ENCODE measurements around the gene PFKFB1.

The PFKFB1 gene

GRCh38 chrX:54926978-54927377, 67.0 kb downstream of the PFKFB1 start:
- no peaks in the 10 kb centered on the region for H3K79me2 ChIP-seq (ENCODE audit: control insufficient read depth, insufficient read depth, low read length, poor library complexity)
- no peak overlapping the region for H3K27ac ChIP-seq (ENCODE audit: low read depth, low read length)
- no CpG with 5 or more reads among the region's 2 CpGs for WGBS (ENCODE audit: extremely low coverage, insufficient coverage, insufficient read length)

GRCh38 chrX:54923376-54923775, 70.6 kb downstream of the PFKFB1 start:
- no peak overlapping the region for H3K9ac ChIP-seq (ENCODE audit: low read length)
- H3K18ac ChIP-seq (ENCODE audit: low read length), result no peak overlapping the region
- H3K9me3 ChIP-seq (ENCODE audit: insufficient read depth, low read depth, low read length), result no peaks in the 10 kb centered on the region
- no peak overlapping the region for H3K4me2 ChIP-seq (ENCODE audit: low read length)
- no peak overlapping the region for H3K14ac ChIP-seq (ENCODE audit: low read length)
- no peak overlapping the region for H3K4ac ChIP-seq (ENCODE audit: low read depth, low read length)
- H4K91ac ChIP-seq (ENCODE audit: low read depth, low read length), result no peak overlapping the region
- H3K23ac ChIP-seq (ENCODE audit: low read length), result no peak overlapping the region
- no peak for DNase-seq
- no peak overlapping the region for H4K12ac ChIP-seq (ENCODE audit: low read depth, low read length)
- H3K36me3 ChIP-seq (ENCODE audit: control insufficient read depth in 1 of 2, insufficient read depth in 2 of 2, low read length in 2 of 2), result peaks cover 29 to 53% of the 10 kb centered on the region in 2 experiments
- WGBS (ENCODE audit: extremely low coverage, insufficient coverage, insufficient read length), result no CpG with 5 or more reads among the region's 7 CpGs
- no peaks in the 10 kb centered on the region for H3K27me3 ChIP-seq (ENCODE audit: insufficient read depth, low read length)
- no peak overlapping the region for H4K8ac ChIP-seq (ENCODE audit: low read depth, low read length)
- no peak overlapping the region for H2AK5ac ChIP-seq (ENCODE audit: low read length)
- H3K4me3 ChIP-seq (ENCODE audit: low read depth, low read length), result no peak overlapping the region
- no peak overlapping the region for H3K27ac ChIP-seq (ENCODE audit: low read depth, low read length)
- H2AFZ ChIP-seq (ENCODE audit: insufficient read depth, low read length, poor library complexity), result no peak overlapping the region
- H3K79me2 ChIP-seq (ENCODE audit: control insufficient read depth, insufficient read depth, low read length, poor library complexity), result no peaks in the 10 kb centered on the region
- peaks cover 0 to 4% of the 10 kb centered on the region in 2 experiments for H3K4me1 ChIP-seq (ENCODE audit: control insufficient read depth in 1 of 2, insufficient read depth in 2 of 2, low read length in 2 of 2)
- peaks cover 2% of the 10 kb centered on the region for H3K79me1 ChIP-seq (ENCODE audit: low read length)
- H2BK12ac ChIP-seq (ENCODE audit: low read length), result no peak overlapping the region
- H2BK120ac ChIP-seq (ENCODE audit: insufficient read depth, low read length, poor library complexity), result no peak overlapping the region
- no peak overlapping the region for H2BK5ac ChIP-seq (ENCODE audit: low read depth, low read length, poor library complexity)

More at GRCh38 chrX:54926978-54927377, 67.0 kb downstream of the PFKFB1 start:
- H3K4me2 ChIP-seq (ENCODE audit: low read length), result no peak overlapping the region
- no peaks in the 10 kb centered on the region for H3K9me3 ChIP-seq (ENCODE audit: insufficient read depth, low read depth, low read length)
- no peaks in the 10 kb centered on the region for H3K79me1 ChIP-seq (ENCODE audit: low read length)
- no peak overlapping the region for H2BK5ac ChIP-seq (ENCODE audit: low read depth, low read length, poor library complexity)
- H3K18ac ChIP-seq (ENCODE audit: low read length), result no peak overlapping the region
- no peak overlapping the region for H4K91ac ChIP-seq (ENCODE audit: low read depth, low read length)
- H2BK120ac ChIP-seq (ENCODE audit: insufficient read depth, low read length, poor library complexity), result no peak overlapping the region
- no peak overlapping the region for H2BK12ac ChIP-seq (ENCODE audit: low read length)
- H3K14ac ChIP-seq (ENCODE audit: low read length), result no peak overlapping the region
- H2AFZ ChIP-seq (ENCODE audit: insufficient read depth, low read length, poor library complexity), result no peak overlapping the region
- H4K12ac ChIP-seq (ENCODE audit: low read depth, low read length), result peak overlapping the region; percentile 7
- H4K8ac ChIP-seq (ENCODE audit: low read depth, low read length), result no peak overlapping the region
- H3K4me1 ChIP-seq (ENCODE audit: control insufficient read depth in 1 of 2, insufficient read depth in 2 of 2, low read length in 2 of 2), result peaks cover 0 to 4% of the 10 kb centered on the region in 2 experiments
- DNase-seq, result no peak
- H3K4me3 ChIP-seq (ENCODE audit: low read depth, low read length), result no peak overlapping the region
- no peak overlapping the region for H3K23ac ChIP-seq (ENCODE audit: low read length)
- no peaks in the 10 kb centered on the region for H3K27me3 ChIP-seq (ENCODE audit: insufficient read depth, low read length)
- H3K4ac ChIP-seq (ENCODE audit: low read depth, low read length), result no peak overlapping the region
- no peak overlapping the region for H3K9ac ChIP-seq (ENCODE audit: low read length)
- no peak overlapping the region for H2AK5ac ChIP-seq (ENCODE audit: low read length)
- peaks cover 51 to 82% of the 10 kb centered on the region in 2 experiments for H3K36me3 ChIP-seq (ENCODE audit: control insufficient read depth in 1 of 2, insufficient read depth in 2 of 2, low read length in 2 of 2)

- Histone ChIP-seq H2AK5ac (ENCODE audit: low read length) (no peak overlapping the region), H2AFZ (ENCODE audit: insufficient read depth, low read length, poor library complexity) (no peak overlapping the region), H4K12ac (ENCODE audit: low read depth, low read length) (no peak overlapping the region), H3K27me3 (ENCODE audit: insufficient read depth, low read length) (no peaks in the 10 kb centered on the region), H3K14ac (ENCODE audit: low read length) (no peak overlapping the region), H3K23ac (ENCODE audit: low read length) (no peak overlapping the region), H3K79me2 (ENCODE audit: control insufficient read depth, insufficient read depth, low read length, poor library complexity) (no peaks in the 10 kb centered on the region), H3K4me1 (ENCODE audit: control insufficient read depth in 1 of 2, insufficient read depth in 2 of 2, low read length in 2 of 2) (peaks cover 0 to 4% of the 10 kb centered on the region in 2 experiments), H3K9me3 (ENCODE audit: insufficient read depth, low read depth, low read length) (no peaks in the 10 kb centered on the region), H2BK120ac (ENCODE audit: insufficient read depth, low read length, poor library complexity) (no peak overlapping the region), H4K8ac (ENCODE audit: low read depth, low read length) (no peak overlapping the region), H3K79me1 (ENCODE audit: low read length) (peaks cover 2% of the 10 kb centered on the region), H4K91ac (ENCODE audit: low read depth, low read length) (no peak overlapping the region), H3K27ac (ENCODE audit: low read depth, low read length) (no peak overlapping the region), H3K4me2 (ENCODE audit: low read length) (no peak overlapping the region), H2BK12ac (ENCODE audit: low read length) (no peak overlapping the region), H3K18ac (ENCODE audit: low read length) (no peak overlapping the region), H2BK5ac (ENCODE audit: low read depth, low read length, poor library complexity) (no peak overlapping the region), H3K9ac (ENCODE audit: low read length) (no peak overlapping the region), H3K4me3 (ENCODE audit: low read depth, low read length) (no peak overlapping the region), H3K36me3 (ENCODE audit: control insufficient read depth in 1 of 2, insufficient read depth in 2 of 2, low read length in 2 of 2) (peaks cover 28 to 49% of the 10 kb centered on the region in 2 experiments), H3K4ac (ENCODE audit: low read depth, low read length) (no peak overlapping the region)
- WGBS (ENCODE audit: extremely low coverage, insufficient coverage, insufficient read length), result no CpG with 5 or more reads among the region's 3 CpGs
- DNase-seq, result no peak
These were observed 71.4 kb downstream of the PFKFB1 start for GRCh38 chrX:54922547-54922946.

GRCh38 chrX:54921427-54922021, 72.5 kb downstream of the PFKFB1 start:
- Histone ChIP-seq H3K36me3 (ENCODE audit: control insufficient read depth in 1 of 2, insufficient read depth in 2 of 2, low read length in 2 of 2) (peaks cover 22 to 39% of the 10 kb centered on the region in 2 experiments), H4K8ac (ENCODE audit: low read depth, low read length) (peak overlapping the region; percentile 68), H3K4me1 (ENCODE audit: control insufficient read depth in 1 of 2, insufficient read depth in 2 of 2, low read length in 2 of 2) (peaks cover 0 to 4% of the 10 kb centered on the region in 2 experiments), H3K4me3 (ENCODE audit: low read depth, low read length) (peak overlapping the region; percentile 89), H3K79me1 (ENCODE audit: low read length) (peaks cover 2% of the 10 kb centered on the region), H3K27ac (ENCODE audit: low read depth, low read length) (no peak overlapping the region), H2BK5ac (ENCODE audit: low read depth, low read length, poor library complexity) (no peak overlapping the region), H3K9me3 (ENCODE audit: insufficient read depth, low read depth, low read length) (no peaks in the 10 kb centered on the region), H3K4me2 (ENCODE audit: low read length) (peak overlapping the region; percentile 97), H3K23ac (ENCODE audit: low read length) (no peak overlapping the region), H3K4ac (ENCODE audit: low read depth, low read length) (no peak overlapping the region), H3K79me2 (ENCODE audit: control insufficient read depth, insufficient read depth, low read length, poor library complexity) (no peaks in the 10 kb centered on the region), H4K12ac (ENCODE audit: low read depth, low read length) (no peak overlapping the region), H3K14ac (ENCODE audit: low read length) (no peak overlapping the region), H2BK120ac (ENCODE audit: insufficient read depth, low read length, poor library complexity) (no peak overlapping the region), H2AFZ (ENCODE audit: insufficient read depth, low read length, poor library complexity) (peak overlapping the region; percentile 53), H2BK12ac (ENCODE audit: low read length) (no peak overlapping the region), H2AK5ac (ENCODE audit: low read length) (no peak overlapping the region), H3K9ac (ENCODE audit: low read length) (peak overlapping the region; percentile 85), H3K27me3 (ENCODE audit: insufficient read depth, low read length) (no peaks in the 10 kb centered on the region), H4K91ac (ENCODE audit: low read depth, low read length) (peak overlapping the region; percentile 66), H3K18ac (ENCODE audit: low read length) (no peak overlapping the region)
- DNase-seq, result peak in 1 of 2 donors; percentile 21
- WGBS (ENCODE audit: extremely low coverage, insufficient coverage, insufficient read length), result no CpG with 5 or more reads among the region's 29 CpGs

Measured in trophoblast cell (in vitro differentiated cells and primary cell).